Fibroblast of lung (primary cell): ENCODE data around the gene BCL2L12.

Source experiments
- CTCF ChIP-seq, 2 donors: IDR thresholded peaks in 1 of 2; conservative IDR thresholded peaks in 1 of 2; 1 replicate in 1 of 2; 2 replicates in 1 of 2; pipeline ENCODE4 v1.5.1; 2011 to 2012; ENCODE audit warnings: low read length in 2 of 2, control low read depth in 1 of 2, inconsistent platforms in 1 of 2, low read depth in 1 of 2, mild to moderate bottlenecking in 1 of 2
- EZH2 ChIP-seq: IDR thresholded peaks from 2 replicates; pipeline ENCODE4 v1.5.1; 2012; ENCODE audit warnings: low read length, control low read depth, mild to moderate bottlenecking; ENCODE audit errors: missing control alignments

- TF ChIP-seq CTCF (conservative IDR thresholded peaks at IDR 0.05 in 1 of 2, IDR thresholded peaks at IDR 0.05 in 1 of 2; ENCODE audit: low read depth in 1 of 2, low read length in 2 of 2) (no peak), EZH2 (no peak)
These were observed 53.3 kb downstream of the BCL2L12 start for GRCh38 chr19:49718991-49719390.
